HepG2 (cell line): ENCODE measurements around the gene PRCD. TPM values are rescaled to one million over a fixed set of nuclear protein-coding genes. Genes with fewer than 3 reads are reported as not detected.

Source experiments
- AFF4 ChIP-seq: sonication (generic); formaldehyde crosslinking; IDR thresholded peaks from 2 replicates; pipeline ENCODE4 v1.4.0; 2020; ENCODE audit warnings: missing genetic modification reagents
- AHDC1 ChIP-seq: sonication (generic); formaldehyde crosslinking; IDR thresholded peaks from 2 replicates; pipeline ENCODE4 v1.5.1; 2020; ENCODE audit warnings: mild to moderate bottlenecking, missing genetic modification reagents, borderline replicate concordance
- CBX5 ChIP-seq: sonication (generic); formaldehyde crosslinking; IDR thresholded peaks from 2 replicates; pipeline ENCODE4 v1.4.0; 2020; ENCODE audit warnings: missing genetic modification reagents, borderline replicate concordance
- DMAP1 ChIP-seq: IDR thresholded peaks from 2 replicates; pipeline ENCODE4 v1.6.1; 2016
- ESRRA ChIP-seq: sonication (generic); formaldehyde crosslinking; IDR thresholded peaks from 2 replicates; pipeline ENCODE4 v1.5.1; 2020; ENCODE audit warnings: mild to moderate bottlenecking, low read depth, missing genetic modification reagents
- IKZF5 ChIP-seq: IDR thresholded peaks from 2 replicates; pipeline ENCODE4 v1.6.1; 2018; ENCODE audit warnings: missing genetic modification reagents, mild to moderate bottlenecking, missing compliant biosample characterization
- NR2F1 ChIP-seq, 2 experiments: fragments of 450-650 bp in 1 of 2; formaldehyde crosslinking in 1 of 2; IDR thresholded peaks; 2 replicates each; pipeline versions ENCODE4 v1.5.0 to v1.6.1; 2016 to 2020; ENCODE audit warnings: mild to moderate bottlenecking in 1 of 2, missing compliant biosample characterization in 1 of 2, missing genetic modification reagents in 1 of 2, moderate library complexity in 1 of 2
- RFX3 ChIP-seq: IDR thresholded peaks from 2 replicates; pipeline ENCODE4 v1.6.1; 2016; ENCODE audit warnings: missing biosample characterization, missing genetic modification reagents
- ZBTB33 ChIP-seq: sonication (generic); formaldehyde crosslinking; IDR thresholded peaks from 2 replicates; pipeline ENCODE4 v1.4.0; 2020; ENCODE audit warnings: missing genetic modification reagents
- ZNF264 ChIP-seq: sonication (generic); formaldehyde crosslinking; IDR thresholded peaks from 2 replicates; pipeline ENCODE4 v1.4.0; 2020; ENCODE audit warnings: missing genetic modification reagents
- ZNF280D ChIP-seq: sonication (generic); formaldehyde crosslinking; IDR thresholded peaks from 2 replicates; pipeline ENCODE4 v1.5.1; 2020; ENCODE audit warnings: mild to moderate bottlenecking, missing genetic modification reagents
- polyA plus RNA-seq, 8 experiments: library from polyadenylated mRNA; depleted of rRNA in 3 of 8; stranded (reverse) in 7 of 8; unstranded in 1 of 8; fragments of >200 nt; fragmentation: Illumina TruSeq in 4 of 8; extraction: Trizol in 4 of 8; gene quantifications; 2 replicates each; pipeline versions ENCODE4 v1.2.1 to v1.2.3, GENCODE V29; 2011 to 2016; ENCODE audit warnings: low read depth in 4 of 8, missing spikeins in 1 of 8, mixed read lengths in 1 of 8; ENCODE audit not compliant: insufficient read depth in 1 of 8
- total RNA-seq, 5 experiments: library from RNA; depleted of rRNA; stranded (reverse); fragments of >200 nt; fragmentation: Illumina TruSeq; extraction: Trizol; gene quantifications; 2 replicates each; pipeline ENCODE4 v1.2.3, GENCODE V29; 2016; ENCODE audit warnings: low read depth in 1 of 5

Gene PRCD
- total and polyA plus RNA-seq, 2 of the 13 experiments (the other 11 are each of a cell fraction or from before 2014, with no cell fraction given) = 0.51 TPM; not detected in 1

GRCh38 chr17:76585649-76586593, 46.1 kb downstream of the PRCD start, which contains the start of gene ST6GALNAC2 (continued):
- TF ChIP-seq AHDC1 (CRISPR knock-in tag) = no peak
- no peak for TF ChIP-seq ZNF280D
- TF ChIP-seq CBX5 (CRISPR knock-in tag) = no peak
- TF ChIP-seq ESRRA (CRISPR knock-in tag) = no peak
- TF ChIP-seq ZBTB33 = 0 out of 2 replicates have a peak, but pooled peaks have one; percentile 39
- TF ChIP-seq NR2F1 (CRISPR knock-in tag; IDR thresholded peaks at IDR 0.05) = no peak
- TF ChIP-seq IKZF5 (CRISPR knock-in tag) = peak; percentile 39; the same call in 1 of the 2 replicates
- no peak for TF ChIP-seq RFX3
- TF ChIP-seq DMAP1 (CRISPR knock-in tag) = no peak
- no peak for TF ChIP-seq ZNF264 (CRISPR knock-in tag)
- no peak for TF ChIP-seq AFF4 (CRISPR knock-in tag)
